NCI-H1417 treated with DMSO at 0.1 percent for 48 hours (cell line): Measurements from ENCODE around the gene CELF4.
A peak's percentile ranks its signal among the peaks of the same experiment; 100 is the strongest.

ENCODE experiments used
- DNase-seq: peaks from one replicate; lab custom pipeline; 2025; lab: John Stamatoyannopoulos, UW

The CELF4 gene

GRCh38 chr18:37565101-37565976 lies at the start of gene CELF4:
Gene CELF4, minus strand, starts transcription at chr18:37565798.
- DNase-seq, result peak; percentile 69

DNA sequence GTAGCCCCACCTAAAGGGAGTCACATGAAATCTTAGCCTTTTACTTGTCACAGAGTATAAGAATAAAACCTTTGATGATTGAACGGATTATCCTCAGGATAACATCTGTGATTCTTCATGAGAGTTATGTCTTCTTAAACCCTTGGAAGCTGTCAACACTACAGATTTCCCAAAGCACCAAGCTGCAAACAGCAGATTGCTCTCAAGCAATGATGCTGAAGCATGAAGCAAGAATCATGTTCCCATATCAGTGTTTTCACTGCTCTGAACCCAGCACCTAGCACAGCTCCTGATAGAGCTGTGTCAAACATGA lies 47.6 kb upstream of the CELF4 start:
- DNase-seq, result no peak

DNA sequence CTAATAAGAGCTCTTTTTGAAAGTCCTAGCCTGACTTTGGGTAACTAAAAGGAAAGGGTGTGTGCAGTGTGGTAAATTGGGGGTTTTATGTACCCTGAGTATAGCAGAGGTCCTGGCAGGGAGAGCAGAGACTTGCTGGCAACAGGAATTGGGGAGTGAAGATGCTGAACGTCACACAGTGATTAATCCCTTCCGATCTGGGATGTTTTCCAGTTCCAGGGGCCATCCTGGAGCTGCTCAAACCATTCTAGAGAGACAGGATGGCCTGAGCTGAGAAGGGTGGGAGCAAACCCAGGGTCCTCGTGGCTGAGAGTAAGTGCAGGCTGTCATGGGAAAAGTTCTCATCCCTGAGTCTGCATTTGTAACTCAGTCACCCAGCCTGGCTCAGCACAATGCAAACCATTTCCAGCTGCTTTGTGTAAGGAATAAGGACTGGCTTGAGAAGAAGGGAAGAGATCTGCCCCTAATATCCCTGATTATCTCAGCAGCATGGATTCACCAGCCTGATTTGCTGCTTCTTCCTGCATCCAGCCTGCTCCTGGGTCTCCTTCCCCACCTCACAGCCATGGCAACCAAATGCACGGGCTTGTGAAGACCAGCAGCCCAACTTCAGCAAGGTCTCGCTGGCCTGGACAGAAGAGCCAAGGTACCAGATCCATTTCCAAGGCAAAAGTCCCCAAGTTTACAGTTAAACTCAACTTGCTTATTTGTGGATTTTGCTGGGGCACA lies 47.1 kb upstream of the CELF4 start:
- no peak for DNase-seq

DNA sequence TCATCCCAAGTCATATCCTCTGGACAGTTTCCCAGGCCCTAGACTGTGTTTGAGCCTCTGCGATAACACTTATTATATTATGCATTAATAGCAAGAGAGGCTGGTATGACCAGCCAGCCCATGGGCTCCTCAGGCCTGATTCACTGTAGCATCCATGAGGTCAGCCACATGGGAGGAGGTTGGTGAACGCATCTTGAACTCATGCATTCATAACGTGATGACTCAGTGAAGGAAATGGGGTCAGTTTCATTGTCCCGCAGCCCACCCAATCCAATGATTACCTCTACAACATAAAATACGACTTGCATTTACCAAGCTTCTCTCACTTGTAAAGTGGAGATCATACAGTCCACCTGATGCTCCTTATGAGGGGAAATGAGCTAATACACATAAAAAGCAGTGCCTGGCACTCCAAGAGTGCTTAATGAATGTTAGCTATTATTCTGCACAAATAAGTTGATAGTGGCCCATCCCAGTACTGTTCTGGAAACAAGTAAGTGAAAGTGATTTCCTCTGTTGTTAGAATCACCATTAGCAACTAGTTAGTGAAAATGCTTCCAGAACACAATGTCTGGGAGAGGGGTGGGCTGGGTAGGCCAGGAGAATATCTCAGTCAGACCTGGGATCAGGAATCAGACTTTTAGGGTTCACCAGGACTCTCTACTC lies 46.1 kb upstream of the CELF4 start:
- DNase-seq, result no peak

GRCh38 chr18:37608876-37609275 lies 43.3 kb upstream of the CELF4 start:
- no peak for DNase-seq

- DNase-seq, result no peak
These were observed 41.7 kb upstream of the CELF4 start for GRCh38 chr18:37607281-37607680.

DNA sequence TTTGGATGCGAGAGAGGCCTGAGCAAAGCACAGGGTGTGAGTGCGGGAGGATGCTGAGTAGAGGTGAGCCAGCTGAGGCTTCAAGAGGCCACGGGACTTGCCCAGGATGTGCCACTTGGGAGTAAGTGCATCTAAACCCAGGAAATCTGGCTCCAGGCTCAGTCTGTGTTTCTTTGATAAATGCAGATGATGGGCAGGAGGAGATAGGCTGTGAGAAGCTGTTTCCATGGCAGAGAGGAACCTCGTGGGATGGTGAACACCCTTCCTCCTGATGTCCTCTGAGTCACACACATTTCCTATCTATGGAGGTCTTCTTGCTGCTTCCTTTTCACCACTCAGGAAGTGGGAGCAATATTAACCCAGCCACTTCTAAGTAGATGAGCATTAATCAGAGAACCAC lies 38.4 kb upstream of the CELF4 start:
- no peak for DNase-seq

DNA sequence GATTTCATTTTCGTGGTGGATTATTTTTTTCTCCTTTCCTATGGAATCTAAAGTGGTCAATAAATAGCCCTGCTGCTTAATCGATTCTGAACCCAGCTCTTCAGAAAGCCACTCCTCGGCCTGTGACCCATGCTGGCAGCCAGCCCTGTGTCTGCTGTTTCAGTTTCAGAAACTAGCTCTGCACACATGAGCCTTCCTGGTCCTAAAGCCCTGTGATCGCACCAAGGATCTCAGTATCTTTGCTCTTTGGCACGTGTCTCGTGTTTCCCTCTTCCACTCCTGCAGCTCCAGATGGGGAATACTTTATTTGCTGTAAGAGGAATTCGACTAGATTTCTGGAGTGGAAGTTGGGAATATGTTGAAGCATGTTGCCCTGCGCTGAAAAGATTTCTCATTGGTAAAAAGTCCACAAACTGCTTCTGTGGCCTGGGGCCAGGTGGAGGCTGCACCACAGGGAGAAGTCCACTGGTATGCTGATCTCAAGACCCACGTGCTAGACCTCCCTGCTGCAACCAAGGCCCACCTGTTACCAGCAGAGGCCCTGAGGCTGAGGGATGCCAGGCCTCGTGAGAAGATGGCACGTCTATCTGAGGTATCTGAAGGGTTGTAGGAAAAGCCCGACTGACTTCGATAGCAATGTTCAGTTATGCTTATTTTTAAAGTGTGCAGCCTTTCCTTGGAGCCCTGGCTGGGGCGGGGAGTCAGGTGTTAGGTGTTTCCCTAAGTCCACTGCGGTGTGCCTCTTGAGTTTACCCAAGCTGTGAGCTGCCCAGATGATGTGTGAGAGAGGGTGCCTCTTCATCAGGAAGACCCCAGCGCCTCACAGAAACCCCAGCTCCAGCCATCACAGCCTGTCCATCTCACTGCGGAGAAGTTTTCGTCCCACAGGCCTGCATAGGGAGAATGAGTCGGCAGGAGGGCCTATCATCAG lies 33.6 kb upstream of the CELF4 start:
- DNase-seq, result no peak

- DNase-seq, result no peak
These were observed 32.8 kb upstream of the CELF4 start for GRCh38 chr18:37598396-37598795.

GRCh38 chr18:37590346-37590745 lies 24.7 kb upstream of the CELF4 start:
- no peak for DNase-seq

- no peak for DNase-seq
These were observed 22.7 kb upstream of the CELF4 start for GRCh38 chr18:37588289-37588688.

DNA sequence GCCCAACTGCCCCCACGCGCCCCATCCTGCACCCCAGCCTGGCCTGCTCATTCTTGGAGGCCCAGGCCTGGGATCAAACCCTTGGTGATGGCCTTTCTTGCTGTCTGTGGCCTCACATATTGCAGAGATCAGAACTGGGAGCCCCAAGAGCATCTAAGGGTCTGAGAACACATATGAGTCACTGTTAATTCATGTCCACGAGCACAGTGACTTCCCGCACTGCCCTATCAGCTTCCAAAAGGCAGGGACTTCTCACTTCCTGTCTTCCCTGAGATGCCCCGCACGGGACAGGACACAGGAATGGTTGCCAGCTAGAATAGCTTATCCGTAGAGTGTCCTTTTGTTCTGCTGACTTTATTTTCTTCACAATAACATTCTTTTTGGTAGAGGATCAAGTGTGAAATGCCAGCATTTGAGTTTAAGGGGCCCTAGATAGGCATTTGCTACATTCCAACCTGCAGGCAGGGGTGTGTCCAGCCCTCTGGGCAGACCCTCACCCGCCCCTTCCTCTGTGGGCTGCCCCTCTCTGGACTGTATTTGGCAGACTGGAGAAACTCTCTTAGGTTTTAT lies 21.1 kb upstream of the CELF4 start:
- no peak for DNase-seq

DNA sequence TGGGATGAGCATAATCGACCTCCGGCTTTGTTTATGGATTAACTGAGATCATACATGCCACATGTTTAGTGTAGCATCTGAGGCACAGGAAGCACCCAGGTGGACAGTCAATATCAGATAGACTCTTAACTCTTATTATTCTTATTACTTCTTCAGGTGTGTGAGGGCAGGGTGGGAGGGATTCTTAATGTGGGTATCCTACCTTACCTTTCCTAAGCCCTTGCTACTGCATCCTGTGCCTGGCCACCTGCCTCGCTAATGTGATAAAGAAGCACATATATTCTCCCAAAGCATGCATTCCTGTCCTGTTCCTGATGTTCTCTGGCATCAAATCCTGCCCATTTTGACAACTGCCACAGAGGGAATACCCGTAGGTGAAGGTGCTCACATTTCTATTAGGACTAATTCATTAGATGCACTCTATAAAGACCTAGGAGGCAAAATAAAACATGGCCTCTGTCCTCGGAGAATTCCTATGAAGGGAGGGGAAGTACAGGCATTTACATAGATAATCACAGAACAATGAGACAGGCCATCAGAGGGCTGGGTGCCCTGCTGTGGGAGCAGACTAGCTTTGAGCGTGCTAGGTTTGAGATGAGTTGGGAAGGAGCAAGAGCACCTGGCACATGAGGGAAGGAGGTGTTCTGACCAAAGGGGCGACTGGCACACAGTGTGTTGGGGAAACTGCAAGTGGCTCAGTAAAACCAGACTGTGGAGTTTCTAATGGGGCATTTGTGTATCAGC lies 19.5 kb upstream of the CELF4 start:
- no peak for DNase-seq

GRCh38 chr18:37584217-37584616 lies 18.6 kb upstream of the CELF4 start:
- no peak for DNase-seq

DNA sequence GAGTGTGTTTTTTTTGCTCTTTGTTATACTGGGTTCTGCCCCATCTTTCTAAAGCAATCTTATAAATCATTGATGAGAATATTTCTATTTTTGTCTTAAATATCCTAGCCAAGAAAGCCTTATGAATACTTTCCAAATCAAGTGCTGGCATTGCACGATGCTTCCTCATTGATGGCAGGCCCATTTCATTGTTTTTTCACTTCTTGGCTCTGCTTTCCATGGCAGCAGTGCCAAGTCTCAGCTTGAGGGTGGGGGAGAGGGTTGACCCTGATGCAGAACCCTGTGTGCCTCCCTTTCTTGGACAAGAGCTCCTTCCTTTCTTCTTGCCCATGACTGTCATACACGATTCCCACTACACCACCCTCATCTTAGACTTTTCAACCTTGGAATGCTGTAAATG lies 16.7 kb upstream of the CELF4 start:
- no peak for DNase-seq

GRCh38 chr18:37578886-37579513 lies 13.4 kb upstream of the CELF4 start:
- no peak for DNase-seq

- no peak for DNase-seq
These were observed 12.6 kb upstream of the CELF4 start for GRCh38 chr18:37578182-37578678.

DNA sequence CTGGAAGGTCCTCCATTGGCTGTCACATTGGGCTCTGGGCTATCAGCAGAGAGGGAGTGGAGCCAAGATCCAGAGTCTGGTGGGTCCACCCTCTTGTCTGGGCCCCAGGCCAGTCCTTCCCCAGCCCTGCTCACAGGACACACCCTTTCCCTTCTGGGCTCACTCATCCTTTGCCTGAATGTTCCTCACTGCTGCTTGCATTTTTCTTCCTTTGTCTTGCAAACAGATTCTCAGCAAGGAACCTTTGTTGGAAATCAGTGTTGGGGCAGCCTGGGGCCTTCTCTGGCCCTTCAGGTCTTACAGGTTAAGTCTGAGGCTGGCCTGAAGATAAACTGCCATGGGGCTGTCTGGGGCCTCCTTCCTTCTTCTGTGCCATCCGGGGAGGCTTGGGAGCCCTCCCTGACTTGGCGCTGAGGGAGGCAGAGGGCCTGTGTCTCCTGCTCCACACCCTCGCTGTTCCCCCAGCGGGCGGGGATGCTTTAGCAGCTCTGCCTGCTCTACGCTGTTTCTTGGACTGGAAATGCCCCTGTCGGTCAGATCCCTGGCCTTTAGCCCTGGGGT lies 11.5 kb upstream of the CELF4 start:
- DNase-seq, result no peak

GRCh38 chr18:37575646-37576045 lies 10.0 kb upstream of the CELF4 start:
- DNase-seq, result peak; percentile 62

- DNase-seq, result no peak
These were observed 8.5 kb upstream of the CELF4 start for GRCh38 chr18:37574113-37574512.
